ENCODE measurements around the gene DDX24. TPM values are rescaled to one million over a fixed set of nuclear protein-coding genes. Genes with fewer than 3 reads are reported as not detected.

Gene DDX24
- total RNA-seq, 1 donor = 130 TPM

DNA sequence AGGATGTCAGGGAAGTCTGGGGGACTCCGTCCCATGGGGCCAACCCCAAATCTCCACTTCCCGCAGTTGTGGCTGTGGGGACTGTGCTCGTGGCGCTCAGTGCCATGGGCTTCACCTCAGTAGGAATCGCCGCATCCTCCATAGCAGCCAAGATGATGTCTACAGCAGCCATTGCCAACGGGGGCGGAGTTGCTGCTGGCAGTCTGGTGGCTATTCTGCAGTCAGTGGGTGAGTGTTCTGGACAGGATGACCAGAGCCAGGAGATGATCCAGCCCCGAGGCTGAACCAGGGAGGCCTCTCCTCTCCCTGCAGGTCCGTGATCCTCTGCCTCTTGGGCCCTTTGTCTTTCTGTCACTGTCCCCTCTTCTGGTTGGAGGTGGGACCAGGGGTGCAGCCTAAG is 20.7 kb upstream of the DDX24 start:
- no peak for DNase-seq (ENCODE audit: low read depth)
- TF ChIP-seq, protein P1, sequence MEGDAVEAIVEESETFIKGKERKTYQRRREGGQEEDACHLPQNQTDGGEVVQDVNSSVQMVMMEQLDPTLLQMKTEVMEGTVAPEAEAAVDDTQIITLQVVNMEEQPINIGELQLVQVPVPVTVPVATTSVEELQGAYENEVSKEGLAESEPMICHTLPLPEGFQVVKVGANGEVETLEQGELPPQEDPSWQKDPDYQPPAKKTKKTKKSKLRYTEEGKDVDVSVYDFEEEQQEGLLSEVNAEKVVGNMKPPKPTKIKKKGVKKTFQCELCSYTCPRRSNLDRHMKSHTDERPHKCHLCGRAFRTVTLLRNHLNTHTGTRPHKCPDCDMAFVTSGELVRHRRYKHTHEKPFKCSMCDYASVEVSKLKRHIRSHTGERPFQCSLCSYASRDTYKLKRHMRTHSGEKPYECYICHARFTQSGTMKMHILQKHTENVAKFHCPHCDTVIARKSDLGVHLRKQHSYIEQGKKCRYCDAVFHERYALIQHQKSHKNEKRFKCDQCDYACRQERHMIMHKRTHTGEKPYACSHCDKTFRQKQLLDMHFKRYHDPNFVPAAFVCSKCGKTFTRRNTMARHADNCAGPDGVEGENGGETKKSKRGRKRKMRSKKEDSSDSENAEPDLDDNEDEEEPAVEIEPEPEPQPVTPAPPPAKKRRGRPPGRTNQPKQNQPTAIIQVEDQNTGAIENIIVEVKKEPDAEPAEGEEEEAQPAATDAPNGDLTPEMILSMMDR (IDR thresholded peaks at IDR 0.05; ENCODE audit: insufficient read depth, low read length) = no peak
- no peak overlapping the region for H3K4me3 ChIP-seq (ENCODE audit: low read depth, low read length)

DNA sequence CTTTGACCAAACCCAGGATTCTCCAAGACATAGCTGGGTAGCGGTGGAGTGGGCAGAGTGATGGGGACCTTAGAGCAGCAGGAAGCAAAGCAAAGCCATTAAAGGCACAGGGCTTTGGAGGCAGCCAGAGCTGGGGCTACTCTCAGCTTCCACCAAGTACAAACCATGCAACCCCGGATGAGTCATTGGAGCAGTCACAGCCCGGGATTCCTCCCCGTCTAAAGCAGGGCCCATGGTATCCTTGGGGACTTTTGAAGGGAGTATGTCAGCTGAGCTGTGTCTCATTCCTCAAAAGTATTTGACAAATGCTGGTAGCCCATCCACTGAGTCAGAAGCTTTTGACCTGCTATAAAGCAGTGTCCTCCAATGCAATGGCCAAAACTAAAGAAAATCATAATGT is 19.8 kb upstream of the DDX24 start:
- peak; percentile 64 for DNase-seq (ENCODE audit: low read depth)
- TF ChIP-seq, protein P1 (IDR thresholded peaks at IDR 0.05; ENCODE audit: insufficient read depth, low read length) = no peak
- no peak overlapping the region for H3K4me3 ChIP-seq (ENCODE audit: low read depth, low read length)

DNA sequence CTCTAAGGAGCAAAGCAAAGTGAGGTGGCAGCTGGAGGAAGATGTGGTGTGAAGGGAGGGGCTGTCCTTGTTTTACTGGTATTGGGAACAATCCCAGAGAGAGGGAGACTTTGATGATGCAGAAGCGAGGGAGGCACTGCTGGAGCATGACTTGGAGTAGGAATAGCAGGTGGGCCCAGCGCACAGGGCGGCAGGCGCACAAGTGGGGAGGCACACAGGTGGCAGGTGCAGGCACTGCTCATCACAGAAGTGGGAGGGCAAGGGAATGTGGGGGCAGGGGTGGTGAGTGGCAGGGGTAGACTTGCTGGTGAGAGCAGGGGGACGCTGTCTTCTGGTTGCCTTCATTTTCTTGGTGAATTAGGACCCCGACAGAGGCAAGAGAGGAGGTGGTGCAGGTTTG is 18.0 kb upstream of the DDX24 start:
- no peak for DNase-seq (ENCODE audit: low read depth)
- TF ChIP-seq, protein P1 (IDR thresholded peaks at IDR 0.05; ENCODE audit: insufficient read depth, low read length) = no peak
- no peak overlapping the region for H3K4me3 ChIP-seq (ENCODE audit: low read depth, low read length)

DNA sequence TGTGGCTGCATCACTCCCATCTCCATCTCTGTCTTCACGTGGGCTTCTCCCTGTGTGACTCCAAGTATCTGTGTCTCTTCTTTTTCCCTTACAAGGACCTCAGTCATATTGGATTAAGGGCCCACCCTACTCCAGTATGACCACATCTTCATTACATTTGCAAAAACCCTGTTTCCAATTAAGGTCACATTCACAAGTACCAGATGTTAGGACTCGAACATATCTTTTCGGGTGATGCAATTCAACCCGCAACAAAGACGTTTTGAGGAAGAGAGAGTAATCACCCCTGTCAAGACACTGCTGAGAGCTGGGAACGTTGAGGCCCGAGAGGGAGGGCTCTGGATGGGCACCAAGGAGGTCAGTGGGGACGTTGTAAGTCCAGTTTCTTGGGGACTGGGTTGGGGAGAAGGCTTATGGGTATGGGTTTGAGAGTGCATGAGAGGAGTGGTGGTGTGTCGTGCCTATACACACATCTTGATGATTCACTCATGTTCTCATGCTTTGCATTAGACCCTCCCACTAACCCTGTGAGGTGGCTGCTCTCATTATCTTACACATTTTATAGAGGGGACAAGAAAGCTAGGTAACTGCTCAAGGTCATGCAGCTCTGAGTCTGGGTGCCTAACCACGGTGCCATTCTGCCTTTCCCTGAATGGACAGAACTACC is 17.5 kb upstream of the DDX24 start:
- H3K4me3 ChIP-seq (ENCODE audit: low read depth, low read length) = no peak overlapping the region
- peak; percentile 51 for DNase-seq (ENCODE audit: low read depth)
- TF ChIP-seq, protein P1 (IDR thresholded peaks at IDR 0.05; ENCODE audit: insufficient read depth, low read length) = no peak

DNA sequence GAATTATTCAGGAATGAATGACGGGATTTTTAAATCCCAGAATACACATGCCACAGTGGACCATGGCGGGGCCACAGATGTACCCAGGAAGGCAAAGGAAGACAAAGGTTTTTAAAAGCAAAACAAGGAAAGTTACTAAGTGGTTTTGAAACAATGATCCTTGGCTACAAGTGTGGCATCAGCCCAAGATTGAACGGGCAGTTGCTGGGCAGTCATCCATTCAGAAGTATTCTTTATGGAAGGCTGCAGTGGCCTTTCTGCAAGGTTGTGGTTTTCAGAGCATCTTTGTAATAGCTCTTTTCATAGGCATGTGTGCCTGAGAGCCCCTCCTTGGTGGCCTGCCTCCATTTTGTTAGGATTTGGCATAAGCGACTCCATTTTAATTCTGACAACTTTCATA is 16.1 kb upstream of the DDX24 start:
- TF ChIP-seq, protein P1 (IDR thresholded peaks at IDR 0.05; ENCODE audit: insufficient read depth, low read length) = no peak
- H3K4me3 ChIP-seq (ENCODE audit: low read depth, low read length) = no peak overlapping the region
- DNase-seq (ENCODE audit: low read depth) = no peak

DNA sequence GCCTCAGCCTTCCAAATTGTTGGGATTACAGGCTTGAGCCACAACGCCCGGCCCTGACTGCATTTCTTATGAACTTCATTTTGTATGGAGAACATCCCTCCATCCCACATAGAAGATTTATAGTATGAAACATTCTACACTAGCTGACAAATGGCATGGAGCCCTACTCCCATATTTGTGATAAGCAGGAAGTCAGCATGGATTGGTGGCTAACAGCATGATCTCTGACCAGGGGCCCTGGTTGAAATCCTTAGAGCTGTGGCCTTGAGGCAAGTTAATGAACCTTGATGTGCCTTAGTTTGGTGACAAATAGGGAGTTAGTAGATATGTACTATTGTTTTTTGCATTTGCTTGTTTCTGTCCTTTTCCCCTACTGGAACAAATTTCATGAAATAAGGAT is 12.4 kb upstream of the DDX24 start:
- no peak for DNase-seq (ENCODE audit: low read depth)
- no peak overlapping the region for H3K4me3 ChIP-seq (ENCODE audit: low read depth, low read length)
- TF ChIP-seq, protein P1 (IDR thresholded peaks at IDR 0.05; ENCODE audit: insufficient read depth, low read length) = no peak

DNA sequence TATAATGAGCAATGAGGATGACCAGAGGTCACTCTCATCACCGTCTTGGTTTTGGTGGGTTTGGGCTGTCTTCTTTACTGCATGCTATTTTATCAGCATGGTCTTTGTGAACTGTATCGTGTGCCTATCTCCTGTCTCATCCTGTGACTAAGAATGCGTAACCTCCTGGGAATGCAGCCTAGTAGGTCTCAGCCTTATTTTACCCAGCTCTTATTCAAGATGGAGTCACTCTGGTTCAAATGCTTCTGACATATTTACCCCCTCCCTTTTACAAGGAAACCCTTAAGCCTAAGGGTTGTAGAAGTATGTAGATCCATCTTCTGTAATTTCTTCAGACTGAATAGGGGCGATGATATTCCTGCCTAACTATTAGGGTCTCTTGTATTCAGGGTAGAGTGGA is 8.5 kb upstream of the DDX24 start:
- TF ChIP-seq, protein P1 (IDR thresholded peaks at IDR 0.05; ENCODE audit: insufficient read depth, low read length) = no peak
- no peak overlapping the region for H3K4me3 ChIP-seq (ENCODE audit: low read depth, low read length)
- no peak for DNase-seq (ENCODE audit: low read depth)

Measured in fibroblast of the aortic adventitia (primary cell).